ENCODE data around the gene PRDM12. TPM values are rescaled to one million over a fixed set of nuclear protein-coding genes. Genes with fewer than 3 reads are reported as not detected.
"Not testable (repeated sequence)": the region's sequence is repeated elsewhere in the genome, so short reads cannot be mapped to it uniquely, and the experiment has no call there.

PRDM12 gene
- total RNA-seq, 1 experiment from 2014 or later = 0.07 TPM

DNA sequence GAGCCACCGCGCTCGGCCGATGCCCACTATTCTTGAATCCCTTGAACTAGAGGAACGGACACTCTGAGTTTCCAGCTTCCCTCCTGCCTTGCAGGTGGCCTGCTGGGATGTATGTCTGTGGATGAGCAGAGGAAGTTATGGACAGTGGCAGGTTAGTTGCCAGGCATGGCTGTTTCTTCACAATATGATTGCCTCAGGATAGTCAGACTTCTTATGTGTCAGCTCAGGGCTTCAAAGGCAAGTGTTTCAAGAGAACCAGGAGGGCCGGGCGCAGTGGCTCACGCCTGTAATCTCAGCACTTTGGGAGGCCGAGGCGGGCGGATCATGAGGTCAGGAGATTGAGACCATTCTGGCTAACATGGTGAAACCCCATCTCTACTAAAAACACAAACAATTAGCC is 21.6 kb downstream of the PRDM12 start:
- H3K79me2 ChIP-seq (ENCODE audit: low read length); H4K20me1 ChIP-seq (ENCODE audit: insufficient read depth, low read depth, low read length); H3K9me2 ChIP-seq (replicated peaks; ENCODE audit: insufficient read depth, low read length); H3K27me3 ChIP-seq (ENCODE audit: low read length); H3K9me3 ChIP-seq (ENCODE audit: low read length); H3K27ac ChIP-seq (ENCODE audit: low read length); H3K4me2 ChIP-seq (ENCODE audit: low read depth, low read length, poor library complexity, severe bottlenecking); DNase-seq; H3K36me3 ChIP-seq (ENCODE audit: insufficient read depth, low read length); H2AFZ ChIP-seq (ENCODE audit: low read length); H3K9ac ChIP-seq (ENCODE audit: low read length); H3K4me3 ChIP-seq (ENCODE audit: low read length): not testable (repeated sequence)
- peaks cover 26% of the 10 kb centered on the region for H3K4me1 ChIP-seq (ENCODE audit: low read length)

DNA sequence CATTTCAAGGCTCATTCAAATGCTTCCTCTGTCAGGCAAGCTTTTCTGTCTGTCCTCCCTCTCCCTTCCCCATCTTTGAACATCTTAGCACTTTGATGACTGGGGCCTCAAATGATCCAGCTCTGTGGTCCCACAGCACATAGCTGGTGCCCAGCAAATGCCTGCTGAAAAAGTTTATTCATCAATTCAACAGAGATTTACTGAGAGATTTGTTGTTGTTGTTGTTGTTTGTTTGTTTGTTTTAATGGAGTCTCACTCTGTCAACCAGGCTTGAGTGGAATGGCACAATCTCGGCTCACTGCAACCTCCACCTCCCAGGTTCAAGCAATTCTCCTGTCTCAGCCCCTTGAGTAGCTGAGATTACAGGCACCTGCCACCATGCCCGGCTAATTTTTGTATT is 23.2 kb downstream of the PRDM12 start:
- Histone ChIP-seq H3K9me3 (ENCODE audit: low read length) (no peaks in the 10 kb centered on the region), H3K4me2 (ENCODE audit: low read depth, low read length, poor library complexity, severe bottlenecking) (no peak overlapping the region), H4K20me1 (ENCODE audit: insufficient read depth, low read depth, low read length) (no peaks in the 10 kb centered on the region), H2AFZ (ENCODE audit: low read length) (no peak overlapping the region), H3K4me3 (ENCODE audit: low read length) (no peak overlapping the region), H3K4me1 (ENCODE audit: low read length) (peaks cover 14% of the 10 kb centered on the region), H3K79me2 (ENCODE audit: low read length) (no peaks in the 10 kb centered on the region), H3K9me2 (replicated peaks; ENCODE audit: insufficient read depth, low read length) (no peaks in the 10 kb centered on the region), H3K27me3 (ENCODE audit: low read length) (0 out of 2 replicates have a peak, but pooled peaks cover 2% of the 10 kb centered on the region), H3K9ac (ENCODE audit: low read length) (no peak overlapping the region), H3K27ac (ENCODE audit: low read length) (no peak overlapping the region), H3K36me3 (ENCODE audit: insufficient read depth, low read length) (no peaks in the 10 kb centered on the region)
- DNase-seq = no peak

DNA sequence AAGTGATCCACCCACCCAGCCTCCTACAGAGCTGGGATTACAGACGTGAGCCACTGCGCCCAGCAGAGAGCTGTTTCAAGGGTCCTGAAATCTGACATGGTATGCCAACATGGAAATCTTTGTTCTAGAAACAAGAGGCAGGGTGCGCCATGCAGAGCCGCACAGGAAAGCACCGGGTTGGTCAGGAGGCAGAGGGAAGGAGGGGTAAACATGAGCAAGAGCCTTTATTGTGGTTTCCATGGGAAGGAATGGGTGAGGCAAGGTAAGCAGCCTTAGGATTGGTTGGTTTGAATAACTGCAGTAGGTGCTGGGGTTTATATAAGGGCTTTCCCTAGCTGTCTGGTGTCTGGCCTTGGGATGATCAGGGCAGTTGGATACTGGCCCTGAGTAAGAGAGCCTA is 23.7 kb downstream of the PRDM12 start:
- H3K4me2 ChIP-seq (ENCODE audit: low read depth, low read length, poor library complexity, severe bottlenecking) = no peak overlapping the region

DNA sequence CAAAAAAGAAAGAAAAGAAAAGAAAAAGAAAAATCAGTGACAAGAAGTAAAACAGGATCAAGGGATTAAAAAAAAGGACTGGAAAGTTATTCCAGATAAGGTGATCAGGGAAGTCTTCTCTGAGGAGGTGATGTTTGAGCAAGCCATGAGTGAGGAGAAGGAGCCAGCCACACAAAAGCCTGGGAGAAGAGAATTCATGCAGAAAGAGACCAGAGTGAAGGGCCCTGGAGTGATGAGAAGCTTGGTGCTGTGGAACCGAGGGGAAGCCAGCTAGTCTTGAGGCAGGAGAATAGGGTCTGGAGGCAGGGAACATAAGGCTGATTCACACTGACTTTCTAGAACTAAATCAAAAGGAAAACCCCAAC is 25.2 kb downstream of the PRDM12 start:
- Histone ChIP-seq H3K9ac (ENCODE audit: low read length) (peak overlapping the region; percentile 75), H3K9me3 (ENCODE audit: low read length) (no peaks in the 10 kb centered on the region), H3K9me2 (replicated peaks; ENCODE audit: insufficient read depth, low read length) (no peaks in the 10 kb centered on the region), H3K4me2 (ENCODE audit: low read depth, low read length, poor library complexity, severe bottlenecking) (peak overlapping the region; percentile 96), H3K27me3 (ENCODE audit: low read length) (0 out of 2 replicates have a peak, but pooled peaks cover 2% of the 10 kb centered on the region), H4K20me1 (ENCODE audit: insufficient read depth, low read depth, low read length) (peaks cover under 1% of the 10 kb centered on the region; the same call in 1 of the 2 replicates), H2AFZ (ENCODE audit: low read length) (peak overlapping the region; percentile 82; the same call in 1 of the 2 replicates), H3K4me3 (ENCODE audit: low read length) (peak overlapping the region; percentile 70), H3K27ac (ENCODE audit: low read length) (peak overlapping the region; percentile 72), H3K4me1 (ENCODE audit: low read length) (peaks cover 20% of the 10 kb centered on the region), H3K79me2 (ENCODE audit: low read length) (peaks cover 10% of the 10 kb centered on the region), H3K36me3 (ENCODE audit: insufficient read depth, low read length) (no peaks in the 10 kb centered on the region)
- DNase-seq = no peak

More for the DNA sequence above, 23.7 kb downstream of the PRDM12 start:
- no peak overlapping the region for H2AFZ ChIP-seq (ENCODE audit: low read length)
- no peak overlapping the region for H3K9ac ChIP-seq (ENCODE audit: low read length)
- H3K27ac ChIP-seq (ENCODE audit: low read length) = no peak overlapping the region
- no peaks in the 10 kb centered on the region for H3K9me2 ChIP-seq (replicated peaks; ENCODE audit: insufficient read depth, low read length)
- H3K27me3 ChIP-seq (ENCODE audit: low read length) = 0 out of 2 replicates have a peak, but pooled peaks cover 2% of the 10 kb centered on the region
- H3K4me1 ChIP-seq (ENCODE audit: low read length) = peaks cover 16% of the 10 kb centered on the region
- no peaks in the 10 kb centered on the region for H3K36me3 ChIP-seq (ENCODE audit: insufficient read depth, low read length)
- no peaks in the 10 kb centered on the region for H4K20me1 ChIP-seq (ENCODE audit: insufficient read depth, low read depth, low read length)
- no peak for DNase-seq
- H3K9me3 ChIP-seq (ENCODE audit: low read length) = no peaks in the 10 kb centered on the region
- no peak overlapping the region for H3K4me3 ChIP-seq (ENCODE audit: low read length)
- no peaks in the 10 kb centered on the region for H3K79me2 ChIP-seq (ENCODE audit: low read length)

DNA sequence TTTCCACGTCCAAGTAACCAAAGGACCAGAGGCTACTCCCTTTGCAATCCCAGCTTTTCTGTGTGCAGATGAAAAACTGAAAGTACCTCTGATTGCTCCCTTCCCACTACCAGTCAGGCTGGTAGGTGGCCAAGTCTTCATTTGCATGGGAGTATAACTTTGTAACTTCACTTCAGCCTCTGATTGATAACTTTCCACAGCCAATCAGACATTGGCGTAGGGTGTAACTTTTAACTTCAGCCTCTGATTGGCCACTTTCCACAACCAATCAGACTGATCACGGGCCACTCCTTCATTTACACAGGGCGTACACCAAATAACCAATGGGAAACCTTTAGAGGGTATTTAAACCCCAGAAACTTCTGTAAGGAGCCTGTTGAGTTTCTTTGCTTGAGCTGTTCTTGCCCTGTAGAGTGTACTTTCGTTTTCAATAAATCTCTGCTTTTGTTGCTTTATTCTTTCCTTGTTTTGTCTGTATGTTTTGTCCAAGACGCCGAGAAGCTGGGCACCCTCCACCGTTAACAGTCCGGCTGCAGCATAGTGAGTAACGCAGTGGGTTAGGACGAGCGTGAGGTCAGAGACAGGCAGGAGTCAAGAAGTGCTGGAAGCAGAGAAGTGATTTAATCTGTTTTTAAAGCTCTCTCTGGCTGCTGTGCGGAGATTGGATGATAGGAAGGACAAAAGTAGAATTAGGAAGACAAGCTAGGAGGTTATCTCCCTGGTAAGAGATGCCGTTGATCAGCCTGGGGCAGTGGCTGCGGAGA is 25.7 kb downstream of the PRDM12 start:
- Histone ChIP-seq H3K4me3 (ENCODE audit: low read length) (peak overlapping the region; percentile 70), H3K79me2 (ENCODE audit: low read length) (peaks cover 15% of the 10 kb centered on the region), H3K9me3 (ENCODE audit: low read length) (no peaks in the 10 kb centered on the region), H4K20me1 (ENCODE audit: insufficient read depth, low read depth, low read length) (peaks cover 6% of the 10 kb centered on the region), H3K27ac (ENCODE audit: low read length) (peak overlapping the region; percentile 72), H3K27me3 (ENCODE audit: low read length) (no peaks in the 10 kb centered on the region), H2AFZ (ENCODE audit: low read length) (peak overlapping the region; percentile 82; the same call in 1 of the 2 replicates), H3K9ac (ENCODE audit: low read length) (peak overlapping the region; percentile 75), H3K9me2 (replicated peaks; ENCODE audit: insufficient read depth, low read length) (no peaks in the 10 kb centered on the region), H3K4me2 (ENCODE audit: low read depth, low read length, poor library complexity, severe bottlenecking) (peak overlapping the region; percentile 96), H3K36me3 (ENCODE audit: insufficient read depth, low read length) (peaks cover 2% of the 10 kb centered on the region), H3K4me1 (ENCODE audit: low read length) (peaks cover 26% of the 10 kb centered on the region)
- DNase-seq = peak; percentile 97

DNA sequence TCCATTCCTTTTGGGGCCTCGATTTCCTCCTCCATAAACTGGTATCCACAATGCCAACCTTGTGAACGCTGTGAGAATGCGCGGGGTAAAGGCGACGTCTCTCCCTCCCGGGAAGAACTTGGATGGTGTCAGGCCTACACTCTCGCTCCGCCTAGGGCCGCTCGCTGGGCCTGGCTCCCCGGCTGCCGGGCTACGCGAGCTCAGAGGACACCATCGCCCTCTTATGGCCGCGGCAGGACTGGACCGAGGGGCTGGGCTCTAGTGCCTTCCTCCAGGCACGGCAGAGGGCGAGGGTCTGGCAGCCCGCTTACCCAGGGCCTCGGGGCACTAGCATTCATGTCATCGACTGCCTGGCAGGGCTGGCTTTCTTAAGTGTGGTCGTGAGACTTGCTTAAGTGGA is 27.9 kb downstream of the PRDM12 start:
- no peak for DNase-seq
- Histone ChIP-seq H4K20me1 (ENCODE audit: insufficient read depth, low read depth, low read length) (peaks cover 17% of the 10 kb centered on the region), H3K9me3 (ENCODE audit: low read length) (no peaks in the 10 kb centered on the region), H3K4me3 (ENCODE audit: low read length) (no peak overlapping the region), H3K79me2 (ENCODE audit: low read length) (peaks cover 37% of the 10 kb centered on the region), H3K9ac (ENCODE audit: low read length) (no peak overlapping the region), H3K4me2 (ENCODE audit: low read depth, low read length, poor library complexity, severe bottlenecking) (no peak overlapping the region), H3K27ac (ENCODE audit: low read length) (no peak overlapping the region), H3K4me1 (ENCODE audit: low read length) (peaks cover 30% of the 10 kb centered on the region), H2AFZ (ENCODE audit: low read length) (no peak overlapping the region), H3K9me2 (replicated peaks; ENCODE audit: insufficient read depth, low read length) (no peaks in the 10 kb centered on the region), H3K27me3 (ENCODE audit: low read length) (no peaks in the 10 kb centered on the region), H3K36me3 (ENCODE audit: insufficient read depth, low read length) (peaks cover 23% of the 10 kb centered on the region)

DNA sequence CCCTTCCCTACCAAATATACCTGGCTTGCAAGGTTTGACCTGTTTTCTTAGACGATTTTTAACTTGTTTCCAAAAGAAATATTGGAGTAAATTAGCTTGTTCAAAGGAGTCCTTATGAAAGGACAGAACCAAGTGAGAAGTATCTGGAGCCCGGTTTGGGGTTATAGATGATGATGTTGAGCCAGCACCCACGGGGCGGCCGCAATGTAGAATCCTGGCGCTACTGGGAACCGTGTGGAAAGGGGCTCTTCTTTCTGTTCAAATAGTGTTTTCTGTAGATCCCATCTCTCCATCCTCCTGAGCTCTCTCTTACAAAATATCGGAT is 28.7 kb downstream of the PRDM12 start:
- peak overlapping the region; percentile 66 for H3K9ac ChIP-seq (ENCODE audit: low read length)
- H3K4me2 ChIP-seq (ENCODE audit: low read depth, low read length, poor library complexity, severe bottlenecking) = peak overlapping the region; percentile 87
- H3K9me2 ChIP-seq (replicated peaks; ENCODE audit: insufficient read depth, low read length) = no peaks in the 10 kb centered on the region
- H3K4me3 ChIP-seq (ENCODE audit: low read length) = peak overlapping the region; percentile 84
- DNase-seq = no peak
- no peaks in the 10 kb centered on the region for H3K27me3 ChIP-seq (ENCODE audit: low read length)
- peaks cover 30% of the 10 kb centered on the region for H3K4me1 ChIP-seq (ENCODE audit: low read length)
- peak overlapping the region; percentile 98 for H2AFZ ChIP-seq (ENCODE audit: low read length)
- peaks cover 27% of the 10 kb centered on the region for H3K36me3 ChIP-seq (ENCODE audit: insufficient read depth, low read length)
- H3K9me3 ChIP-seq (ENCODE audit: low read length) = no peaks in the 10 kb centered on the region
- peak overlapping the region; percentile 37 for H3K27ac ChIP-seq (ENCODE audit: low read length)
- H3K79me2 ChIP-seq (ENCODE audit: low read length) = peaks cover 41% of the 10 kb centered on the region
- peaks cover 18% of the 10 kb centered on the region for H4K20me1 ChIP-seq (ENCODE audit: insufficient read depth, low read depth, low read length)

DNA sequence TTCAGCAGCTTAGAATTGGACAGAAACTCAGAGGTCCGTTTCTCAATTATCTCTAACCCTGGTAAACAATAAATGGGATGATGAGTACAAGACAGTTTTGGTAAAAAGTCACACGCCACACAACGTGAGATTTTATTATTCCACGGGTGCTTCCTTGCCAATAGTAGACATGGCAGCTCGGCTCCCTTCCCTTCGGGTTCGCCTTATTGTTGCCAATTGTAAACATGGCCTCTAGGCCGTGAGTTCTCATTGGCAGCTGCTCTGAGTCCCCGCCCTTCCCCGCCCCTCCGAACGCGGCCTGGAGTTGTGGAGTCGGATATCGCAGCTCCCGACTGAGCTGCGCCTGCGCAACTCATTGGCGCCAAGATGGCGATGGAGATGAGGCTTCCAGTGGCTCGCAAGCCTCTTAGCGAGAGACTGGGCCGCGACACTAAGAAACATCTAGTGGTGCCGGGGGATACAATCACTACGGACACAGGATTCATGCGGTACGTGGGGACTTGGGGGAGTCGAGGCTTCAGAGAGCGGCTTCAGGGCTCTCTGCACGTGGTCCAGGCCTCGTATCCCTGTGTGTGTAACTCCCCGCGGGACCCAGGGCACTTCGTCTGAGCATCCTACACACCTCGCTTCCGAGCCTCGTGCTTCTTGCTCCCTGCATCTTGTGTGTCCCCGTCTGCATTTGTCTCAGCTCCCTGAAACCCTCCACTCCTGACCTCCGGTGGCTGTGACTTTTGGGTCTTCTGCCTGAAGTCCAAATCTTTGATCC is 29.2 kb downstream of the PRDM12 start, which contains the start of gene EXOSC2:
Gene EXOSC2 (plus strand): TSS at position 355 of the 766 bp plus-strand sequence. CDS start 12 bp downstream, at position 367.
- H3K9me2 ChIP-seq (replicated peaks; ENCODE audit: insufficient read depth, low read length) = no peaks in the 10 kb centered on the region
- H3K27me3 ChIP-seq (ENCODE audit: low read length) = no peaks in the 10 kb centered on the region
- peaks cover 43% of the 10 kb centered on the region for H3K79me2 ChIP-seq (ENCODE audit: low read length)
- peak within 1 kb of the TSS; percentile 58 for H3K27ac ChIP-seq (ENCODE audit: low read length)
- H3K4me1 ChIP-seq (ENCODE audit: low read length) = peaks cover 30% of the 10 kb centered on the region
- H3K4me3 ChIP-seq (ENCODE audit: low read length) = peak within 1 kb of the TSS; percentile 84
- peaks cover 33% of the 10 kb centered on the region for H3K36me3 ChIP-seq (ENCODE audit: insufficient read depth, low read length)
- H4K20me1 ChIP-seq (ENCODE audit: insufficient read depth, low read depth, low read length) = peaks cover 21% of the 10 kb centered on the region
- H3K4me2 ChIP-seq (ENCODE audit: low read depth, low read length, poor library complexity, severe bottlenecking) = peak within 1 kb of the TSS; percentile 87
- peak within 1 kb of the TSS; percentile 98 for H2AFZ ChIP-seq (ENCODE audit: low read length)
- peak; percentile 99 for DNase-seq
- no peaks in the 10 kb centered on the region for H3K9me3 ChIP-seq (ENCODE audit: low read length)
- H3K9ac ChIP-seq (ENCODE audit: low read length) = peak within 1 kb of the TSS; percentile 89
